NOMO-1 treated with DMSO at 0.1 percent for 48 hours (cell line): Measurements from ENCODE around the gene PGM2.
"Not testable (repeated sequence)": the region's sequence is repeated elsewhere in the genome, so short reads cannot be mapped to it uniquely, and the experiment has no call there.

Experiments
- DNase-seq: peaks from one replicate; lab custom pipeline; 2025; ENCODE audit not compliant: unreplicated experiment; lab: John Stamatoyannopoulos, UW

PGM2 gene

DNA sequence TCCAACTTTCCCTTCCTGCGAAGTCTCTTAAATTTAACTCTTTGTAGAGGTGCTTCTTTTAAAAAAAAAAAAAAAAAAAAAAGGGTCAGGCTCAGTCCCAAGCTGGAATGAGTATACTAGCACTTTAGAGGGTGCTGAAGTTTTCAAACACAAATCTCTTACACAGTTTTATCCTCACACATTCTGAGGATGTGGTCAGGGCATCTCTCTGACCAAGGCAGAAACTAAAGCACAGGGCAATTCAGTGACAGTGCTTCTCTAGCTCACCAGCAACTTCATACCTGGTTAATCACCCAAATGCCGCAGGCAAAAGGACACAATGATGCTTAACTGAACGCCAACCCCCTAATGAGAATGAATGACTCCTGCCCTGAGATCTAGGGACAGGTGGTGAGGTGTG, 9.8 kb upstream of the PGM2 start:
- DNase-seq: no peak

DNA sequence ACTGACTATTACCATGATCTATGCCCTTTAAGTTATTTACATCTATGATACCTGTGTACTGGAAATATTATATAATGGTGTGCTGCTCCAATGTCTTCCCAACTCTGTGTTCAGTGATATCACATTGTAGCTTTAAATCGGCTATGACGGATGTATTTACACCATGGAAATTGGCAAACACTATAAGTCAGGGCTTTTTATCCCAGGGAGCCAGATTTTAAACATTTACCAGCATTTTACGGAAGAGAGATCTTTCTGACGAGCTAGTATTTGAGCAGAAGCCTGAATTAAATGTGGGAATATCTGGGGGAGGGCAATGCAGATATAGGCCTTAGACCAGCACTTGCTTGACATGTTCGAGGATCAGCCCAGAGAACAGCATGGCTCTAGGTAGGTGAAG, 7.7 kb upstream of the PGM2 start:
- no peak for DNase-seq

DNA sequence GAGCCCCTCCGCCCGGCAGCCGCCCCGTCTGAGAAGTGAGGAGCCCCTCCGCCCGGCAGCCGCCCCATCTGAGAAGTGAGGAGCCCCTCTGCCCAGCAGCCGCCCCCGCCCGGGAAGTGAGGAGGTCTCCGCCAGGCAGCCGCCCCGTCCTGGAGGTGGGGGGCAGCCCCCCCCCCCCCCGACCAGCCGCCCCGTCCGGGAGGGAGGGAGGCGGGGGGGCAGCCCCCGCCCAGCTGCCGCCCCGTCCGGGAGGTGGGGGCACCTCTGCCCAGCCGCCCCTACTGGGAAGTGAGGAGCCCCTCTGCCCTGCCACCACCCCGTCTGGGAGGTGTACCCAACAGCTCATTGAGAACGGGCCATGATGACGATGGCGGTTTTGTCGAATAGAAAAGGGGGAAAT, 6.0 kb upstream of the PGM2 start:
- DNase-seq: not testable (repeated sequence)

- no peak for DNase-seq
Measured at GRCh38 chr4:37821953-37822605, 4.4 kb upstream of the PGM2 start.

DNA sequence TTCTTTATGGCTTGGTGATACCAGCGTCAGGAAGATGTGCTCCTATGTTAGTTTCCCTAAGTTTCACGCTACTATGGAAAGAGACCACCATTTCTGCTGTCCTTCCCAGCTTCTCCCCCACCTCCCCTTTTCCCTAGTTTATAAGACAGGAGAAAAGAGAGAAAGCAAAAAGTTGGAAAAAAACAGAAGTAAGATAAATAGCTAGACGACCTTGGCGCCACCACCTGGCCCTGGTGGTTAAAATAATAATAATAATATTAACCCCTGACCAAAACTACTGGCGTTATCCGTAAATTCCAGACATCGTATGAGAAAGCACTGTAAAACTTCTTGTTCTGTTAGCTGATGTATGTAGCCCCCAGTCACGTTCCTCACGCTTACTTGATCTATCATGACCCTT, 985 bp upstream of the PGM2 start:
- not testable (repeated sequence) for DNase-seq

GRCh38 chr4:37825968-37826294, 555 bp upstream of the PGM2 start:
- peak; percentile 75 for DNase-seq

- no peak for DNase-seq
Measured at GRCh38 chr4:37827030-37827685, 672 bp downstream of the PGM2 start.

GRCh38 chr4:37827802-37828321, 1.4 kb downstream of the PGM2 start:
- DNase-seq: no peak

GRCh38 chr4:37828843-37829242, 2.4 kb downstream of the PGM2 start:
- DNase-seq: no peak

DNA sequence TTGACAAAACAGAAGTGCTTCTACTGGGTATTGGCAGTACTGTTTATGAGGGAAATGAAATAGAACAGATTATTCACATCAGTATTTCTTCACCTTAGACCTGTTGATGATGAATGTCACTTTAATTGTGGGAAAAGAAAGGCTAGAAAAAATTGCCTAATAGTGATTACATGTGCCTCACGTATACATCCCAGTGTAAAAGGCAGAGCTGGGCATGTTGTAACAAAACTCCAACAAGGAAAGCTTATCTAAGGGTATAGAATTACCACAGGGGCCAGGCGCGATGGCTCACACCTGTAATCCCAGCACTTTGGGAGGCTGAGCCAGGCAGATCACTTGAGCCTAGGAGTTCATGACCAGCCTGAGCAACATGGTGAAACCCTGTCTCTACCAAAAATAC, 4.2 kb downstream of the PGM2 start:
- no peak for DNase-seq

DNA sequence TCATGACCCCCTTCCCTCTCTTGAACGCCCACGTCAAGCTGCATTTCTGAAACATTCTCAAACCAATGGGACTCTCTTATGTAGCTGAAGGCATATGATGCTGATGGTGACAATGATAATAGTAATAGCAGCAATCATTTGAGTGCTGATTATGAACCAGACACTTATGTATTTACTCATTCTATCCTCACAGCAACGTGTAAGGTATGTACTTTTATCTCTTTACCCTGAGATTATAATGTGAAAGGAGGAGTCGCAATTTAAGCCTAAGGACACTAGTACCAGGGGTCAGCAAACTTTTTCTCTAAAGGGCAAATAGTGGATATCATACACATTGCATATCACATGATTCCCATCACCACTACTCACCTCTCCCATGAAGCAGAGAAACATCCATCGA, 8.5 kb downstream of the PGM2 start:
- no peak for DNase-seq

DNA sequence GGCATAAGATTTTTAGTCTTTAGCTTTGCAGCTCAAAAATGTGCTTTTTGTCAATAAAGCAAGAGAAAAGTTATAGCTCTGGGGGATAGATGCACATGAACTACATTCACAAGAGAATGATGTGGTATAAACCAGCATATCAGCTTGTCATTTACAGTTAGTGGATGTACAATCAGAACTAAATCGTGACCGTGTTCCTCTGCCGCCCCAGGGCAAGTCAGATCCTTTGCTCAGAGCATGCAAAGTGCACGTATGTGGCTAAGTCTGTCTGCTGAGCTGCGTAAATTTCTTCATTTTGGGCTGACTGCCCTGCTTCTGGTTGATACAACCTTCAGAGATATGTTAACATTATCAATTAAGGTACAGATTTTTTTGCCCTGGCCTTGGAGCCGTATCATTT, 9.3 kb downstream of the PGM2 start:
- DNase-seq: no peak

DNA sequence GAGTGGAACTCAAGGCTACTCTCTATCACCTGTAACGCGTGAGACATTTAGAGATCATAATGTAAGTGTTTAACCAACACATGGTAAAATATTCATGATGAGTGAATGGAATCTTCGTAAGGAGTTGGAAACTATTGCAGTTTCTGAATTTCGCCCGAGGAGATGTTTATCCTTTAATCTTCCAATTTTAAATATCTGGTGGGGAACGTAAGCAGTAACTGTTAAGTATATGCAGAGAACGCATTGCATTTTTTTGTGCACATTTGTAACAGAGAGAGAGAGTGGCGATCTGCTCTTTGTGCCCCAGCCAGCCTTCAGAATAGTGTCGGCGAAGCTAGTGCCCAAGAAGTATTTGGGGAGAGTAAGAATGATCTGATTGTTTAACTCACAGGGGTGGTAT, 9.8 kb downstream of the PGM2 start:
- DNase-seq: no peak

DNA sequence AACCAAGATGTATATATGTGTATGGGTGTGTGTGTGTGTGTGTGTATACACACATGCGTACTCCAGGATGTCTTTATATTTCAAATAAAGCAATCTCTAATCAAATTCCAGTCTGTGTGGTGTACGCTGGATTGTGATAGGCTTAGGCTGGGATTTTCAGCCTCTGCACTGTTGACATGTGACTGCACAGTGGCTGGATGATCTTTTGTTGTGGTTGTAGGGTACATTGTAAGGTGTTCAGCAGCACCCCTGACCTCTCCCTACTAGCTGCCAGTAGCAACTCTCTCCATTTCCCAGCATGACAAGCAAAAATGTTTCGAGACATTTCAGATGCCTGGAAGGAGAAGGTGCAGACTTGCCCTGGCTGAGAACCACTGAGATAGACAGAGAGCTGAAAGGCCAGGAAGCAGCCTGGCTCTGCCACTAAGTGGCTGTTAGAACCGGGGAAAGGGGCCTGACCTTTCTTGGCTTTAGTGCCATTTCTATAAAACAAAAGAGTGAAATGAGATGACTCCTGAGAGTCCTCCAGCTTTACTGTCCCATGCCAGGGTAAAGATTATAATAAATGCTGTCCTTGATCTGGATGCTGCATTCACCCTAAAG, 10.5 kb downstream of the PGM2 start:
- DNase-seq: no peak

DNA sequence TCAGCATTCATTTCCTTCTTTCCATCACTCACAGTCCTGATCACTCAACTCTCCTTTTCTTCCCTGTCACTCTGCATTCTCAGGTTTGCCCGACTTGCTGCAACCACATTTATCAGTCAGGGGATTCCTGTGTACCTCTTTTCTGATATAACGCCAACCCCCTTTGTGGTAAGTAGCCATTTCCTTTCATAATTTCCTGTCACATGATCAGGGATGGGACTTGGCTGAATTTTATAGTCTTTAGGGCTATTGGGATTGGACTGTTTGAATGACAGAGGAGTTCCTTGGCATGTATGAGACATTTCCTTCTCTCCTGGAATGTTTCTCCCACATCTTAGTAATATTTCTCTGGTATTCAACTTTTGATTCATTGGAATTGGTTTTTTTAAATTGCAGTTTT, 11.0 kb downstream of the PGM2 start:
- DNase-seq: peak; percentile 21

GRCh38 chr4:37839426-37839825, 12.9 kb downstream of the PGM2 start:
- DNase-seq: no peak

DNA sequence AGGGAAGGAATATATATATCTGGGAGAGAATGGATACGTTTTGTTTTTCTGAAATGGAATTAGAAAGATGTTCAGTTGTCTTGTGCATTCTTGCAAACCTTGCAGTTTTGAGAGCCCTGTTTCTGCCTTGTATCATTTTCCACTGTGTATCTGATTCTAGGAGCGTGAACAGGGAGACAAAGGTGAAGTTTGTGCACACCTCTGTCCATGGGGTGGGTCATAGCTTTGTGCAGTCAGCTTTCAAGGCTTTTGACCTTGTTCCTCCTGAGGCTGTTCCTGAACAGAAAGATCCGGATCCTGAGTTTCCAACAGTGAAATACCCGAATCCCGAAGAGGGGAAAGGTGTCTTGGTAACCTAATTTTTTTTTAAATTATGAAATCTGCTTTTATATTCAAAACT, 17.7 kb downstream of the PGM2 start:
- no peak for DNase-seq

GRCh38 chr4:37845201-37845600, 18.7 kb downstream of the PGM2 start:
- no peak for DNase-seq

DNA sequence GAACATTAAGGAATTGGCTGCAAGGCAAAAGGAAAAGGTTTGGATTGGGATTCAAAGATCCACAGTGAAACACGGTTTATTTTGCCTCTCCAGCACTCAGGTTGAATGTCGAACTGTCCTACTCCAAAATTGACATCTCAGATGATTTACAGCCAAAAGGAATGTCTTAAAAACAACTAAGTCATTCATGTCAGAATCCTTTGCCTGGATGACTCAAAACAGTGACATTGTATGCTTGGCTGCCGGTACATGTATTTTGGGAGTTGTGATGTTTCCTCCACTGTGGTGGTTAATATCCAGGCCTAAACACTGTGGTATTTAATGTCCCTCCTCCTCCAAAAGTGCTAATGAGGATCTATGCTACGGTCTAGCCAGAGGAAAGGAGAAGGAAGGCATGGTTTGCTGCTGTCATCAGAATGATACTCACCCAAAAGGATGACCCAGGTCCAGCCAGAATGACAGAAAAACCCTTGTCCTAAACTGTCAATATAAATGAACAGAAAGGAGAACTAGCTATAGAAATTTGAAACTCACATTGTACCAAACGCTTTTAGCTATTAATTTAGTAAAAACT, 20.9 kb downstream of the PGM2 start:
- DNase-seq: no peak

GRCh38 chr4:37852376-37852775, 25.9 kb downstream of the PGM2 start:
- peak; percentile 41 for DNase-seq

- no peak for DNase-seq
Measured at GRCh38 chr4:37858112-37858511, 31.6 kb downstream of the PGM2 start.

DNA sequence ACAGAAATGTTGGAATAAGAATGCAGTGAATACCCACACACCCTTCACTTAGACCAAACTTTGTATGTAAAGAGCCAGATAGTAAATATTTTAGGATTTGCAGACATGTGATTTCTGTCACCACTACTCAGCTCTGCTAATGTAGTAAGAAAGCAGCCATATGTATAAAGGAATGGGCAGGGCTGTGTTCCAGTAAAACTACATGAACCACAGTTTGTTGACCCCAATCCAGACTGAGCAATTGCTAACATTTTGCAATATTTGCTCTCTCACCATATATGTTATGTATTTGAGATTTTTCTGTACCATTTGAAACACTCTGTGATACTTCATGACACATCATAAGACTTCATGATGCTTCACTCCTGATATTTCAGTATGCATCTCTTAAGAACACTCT, 32.4 kb downstream of the PGM2 start:
- no peak for DNase-seq
